Endothelial cell of hepatic sinusoid (primary cell): ENCODE results near the gene CYS1.
"Not testable (repeated sequence)": the region's sequence is repeated elsewhere in the genome, so short reads cannot be mapped to it uniquely, and the experiment has no call there.

Experiments
- in situ Hi-C: cut with HindIII; loops from 2 replicates; pipeline ENCODE4 v1.10.0; 2017; ENCODE audit warnings: low sequenced_read_pairs

Gene CYS1

DNA sequence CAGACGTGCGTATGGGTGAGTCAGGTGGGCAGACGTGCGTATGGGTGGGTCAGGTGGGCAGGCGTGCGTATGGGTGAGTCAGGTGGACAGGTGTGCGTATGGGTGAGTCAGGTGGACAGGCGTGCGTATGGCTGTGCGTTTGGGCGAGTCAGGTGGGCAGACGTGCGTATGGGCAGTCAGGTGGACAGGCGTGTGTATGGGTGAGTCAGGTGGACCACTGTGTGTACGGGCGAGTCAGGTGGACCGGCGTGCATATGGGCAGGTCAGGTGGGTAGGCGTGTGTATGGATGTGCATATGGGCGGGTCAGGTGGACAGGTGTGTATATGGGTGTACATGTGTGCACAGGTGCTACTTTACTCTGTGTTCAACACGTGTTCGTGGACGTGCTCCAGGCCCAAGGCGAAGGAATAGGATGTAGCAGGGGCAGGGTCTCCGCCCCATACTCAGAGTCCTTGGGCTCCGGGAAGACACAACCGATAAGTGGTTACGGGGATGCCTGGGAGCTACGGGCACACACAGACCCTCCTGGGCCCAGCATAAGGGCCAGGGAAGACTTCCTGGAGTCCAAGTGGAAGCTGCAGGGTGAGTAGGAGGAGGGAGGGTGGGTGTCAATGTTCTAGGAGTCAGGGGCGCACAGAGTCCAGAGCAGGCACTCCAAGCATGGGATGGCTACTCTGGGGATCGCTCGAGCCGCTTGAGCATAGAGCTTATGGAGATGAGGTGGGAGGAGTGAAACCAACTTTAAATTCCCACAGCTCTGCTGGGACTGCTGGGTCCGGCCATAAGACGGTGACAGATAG lies 64.0 kb downstream of the CYS1 start:
- in situ Hi-C loops, result no loop called here

DNA sequence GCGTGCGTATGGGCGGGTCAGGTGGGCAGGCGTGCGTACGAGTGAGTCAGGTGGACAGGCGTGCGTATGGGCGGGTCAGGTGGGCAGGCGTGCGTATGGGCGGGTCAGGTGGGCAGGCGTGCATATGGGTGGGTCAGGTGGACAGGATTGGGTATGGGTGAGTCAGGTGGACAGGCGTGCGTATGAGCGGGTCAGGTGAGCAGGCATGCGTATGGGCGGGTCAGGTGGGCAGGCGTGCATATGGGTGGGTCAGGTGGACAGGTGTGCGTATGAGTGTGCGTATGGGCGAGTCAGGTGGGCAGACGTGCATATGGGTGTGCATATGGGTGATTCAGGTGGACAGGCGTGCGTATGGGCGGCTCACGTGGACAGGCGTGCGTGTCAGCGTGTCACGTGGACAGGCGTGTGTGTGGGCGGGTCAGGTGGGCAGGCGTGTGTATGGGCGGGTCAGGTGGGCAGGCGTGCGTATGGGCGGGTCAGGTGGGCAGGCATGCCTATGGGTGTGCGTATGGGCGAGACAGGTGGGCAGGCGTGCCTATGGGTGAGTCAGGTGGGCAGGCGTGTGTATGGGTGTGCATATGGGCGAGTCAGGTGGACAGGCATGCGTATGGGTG lies 64.7 kb downstream of the CYS1 start:
- in situ Hi-C loops, result not testable (repeated sequence)

DNA sequence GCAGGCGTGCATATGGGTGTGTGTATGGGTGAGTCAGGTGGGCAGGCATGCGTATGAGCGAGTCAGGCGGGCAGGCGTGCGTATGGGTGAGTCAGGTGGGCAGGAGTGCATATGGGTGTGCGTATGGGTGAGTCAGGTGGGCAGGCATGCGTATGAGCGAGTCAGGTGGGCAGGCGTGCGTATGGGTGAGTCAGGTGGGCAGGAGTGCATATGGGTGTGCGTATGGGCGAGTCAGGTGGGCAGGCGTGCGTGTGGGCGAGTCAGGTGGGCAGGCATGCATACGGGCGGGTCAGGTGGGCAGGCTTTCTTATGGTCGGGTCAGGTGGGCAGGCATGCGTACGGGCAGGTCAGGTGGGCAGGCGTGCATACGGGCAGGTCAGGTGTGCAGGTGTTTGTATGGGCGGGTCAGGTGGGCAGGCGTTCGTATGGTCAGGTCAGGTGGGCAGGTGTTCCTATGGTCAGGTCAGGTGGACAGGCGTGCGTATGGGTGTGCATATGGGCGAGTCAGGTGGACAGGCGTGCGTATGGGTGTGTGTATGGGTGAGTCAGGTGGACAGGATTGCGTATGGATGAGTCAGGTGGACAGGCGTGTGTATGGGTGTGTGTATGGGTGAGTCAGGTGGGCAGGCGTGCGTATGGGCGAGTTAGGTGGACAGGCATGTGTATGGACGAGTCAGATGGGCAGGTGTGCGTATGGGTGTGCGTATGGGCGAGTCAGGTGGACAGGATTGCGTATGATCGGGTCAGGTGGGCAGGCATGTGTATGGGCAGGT lies 65.6 kb downstream of the CYS1 start:
- in situ Hi-C loops, result no loop called here

DNA sequence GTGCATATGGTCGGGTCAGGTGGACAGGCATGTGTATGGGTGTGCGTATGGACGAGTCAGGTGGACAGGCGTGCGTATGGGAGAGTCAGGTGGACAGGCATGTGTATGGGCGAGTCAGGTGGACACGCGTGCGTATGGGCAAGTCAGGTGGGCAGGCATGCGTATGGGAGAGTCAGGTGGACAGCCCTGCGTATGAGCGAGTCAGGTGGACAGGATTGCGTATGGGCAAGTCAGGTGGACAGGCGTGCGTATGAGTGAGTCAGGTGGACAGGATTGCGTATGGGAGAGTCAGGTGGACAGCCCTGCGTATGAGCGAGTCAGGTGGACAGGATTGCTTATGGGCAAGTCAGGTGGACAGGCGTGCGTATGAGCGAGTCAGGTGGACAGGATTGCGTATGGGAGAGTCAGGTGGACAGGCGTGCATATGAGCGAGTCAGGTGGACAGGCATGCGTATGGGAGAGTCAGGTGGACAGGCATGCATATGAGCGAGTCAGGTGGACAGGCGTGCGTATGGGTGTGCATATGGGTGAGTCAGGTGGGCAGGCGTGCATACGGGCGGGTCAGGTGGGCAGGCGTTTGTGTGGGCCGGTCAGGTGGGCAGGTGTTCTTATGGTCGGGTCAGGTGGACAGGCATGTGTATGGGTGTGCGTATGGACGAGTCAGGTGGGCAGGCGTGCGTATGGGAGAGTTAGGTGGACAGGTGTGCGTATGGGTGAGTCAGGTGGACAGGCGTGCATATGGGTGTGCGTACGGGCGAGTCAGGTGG lies 66.4 kb downstream of the CYS1 start:
- in situ Hi-C loops, result not testable (repeated sequence)

DNA sequence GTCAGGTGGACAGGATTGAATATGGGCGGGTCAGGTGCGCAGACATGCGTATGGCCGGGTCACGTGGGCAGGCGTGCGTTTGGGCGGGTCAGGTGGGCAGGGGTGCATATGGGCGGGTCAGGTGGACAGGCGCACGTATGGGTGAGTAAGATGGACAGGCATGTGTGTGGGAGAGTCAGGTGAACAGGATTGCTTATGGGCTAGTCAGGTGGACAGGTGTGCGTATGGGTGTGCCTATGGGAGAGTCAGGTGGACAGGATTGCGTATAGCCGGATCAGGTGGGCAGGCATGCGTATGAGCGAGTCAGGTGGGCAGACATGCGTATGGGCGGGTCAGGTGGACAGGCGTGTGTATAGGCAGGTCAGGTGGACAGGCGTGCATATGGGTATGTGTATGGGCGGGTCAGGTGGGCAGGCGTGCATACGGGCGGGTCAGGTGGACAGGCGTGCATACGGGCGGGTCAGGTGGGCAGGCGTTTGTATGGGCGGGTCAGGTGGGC lies 67.2 kb downstream of the CYS1 start:
- in situ Hi-C loops, result no loop called here

DNA sequence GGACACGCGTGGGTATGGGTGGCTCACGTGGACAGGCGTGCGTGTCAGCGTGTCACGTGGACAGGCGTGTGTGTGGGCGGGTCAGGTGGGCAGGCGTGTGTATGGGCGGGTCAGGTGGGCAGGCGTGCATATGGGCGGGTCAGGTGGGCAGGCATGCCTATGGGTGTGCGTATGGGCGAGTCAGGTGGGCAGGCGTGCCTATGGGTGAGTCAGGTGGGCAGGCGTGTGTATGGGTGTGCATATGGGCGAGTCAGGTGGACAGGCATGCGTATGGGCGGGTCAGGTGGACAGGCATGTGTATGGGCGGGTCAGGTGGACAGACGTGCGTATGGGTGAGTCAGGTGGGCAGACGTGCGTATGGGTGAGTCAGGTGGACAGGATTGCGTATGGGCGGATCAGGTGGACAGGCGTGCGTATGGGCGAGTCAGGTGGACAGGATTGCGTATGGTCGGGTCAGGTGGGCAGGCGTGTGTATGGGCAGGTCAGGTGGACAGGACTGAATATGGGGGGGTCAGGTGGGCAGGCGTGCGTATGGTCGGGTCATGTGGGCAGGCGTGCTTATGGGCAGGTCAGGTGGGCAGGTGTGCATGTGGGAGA lies 67.7 kb downstream of the CYS1 start:
- in situ Hi-C loops, result not testable (repeated sequence)

DNA sequence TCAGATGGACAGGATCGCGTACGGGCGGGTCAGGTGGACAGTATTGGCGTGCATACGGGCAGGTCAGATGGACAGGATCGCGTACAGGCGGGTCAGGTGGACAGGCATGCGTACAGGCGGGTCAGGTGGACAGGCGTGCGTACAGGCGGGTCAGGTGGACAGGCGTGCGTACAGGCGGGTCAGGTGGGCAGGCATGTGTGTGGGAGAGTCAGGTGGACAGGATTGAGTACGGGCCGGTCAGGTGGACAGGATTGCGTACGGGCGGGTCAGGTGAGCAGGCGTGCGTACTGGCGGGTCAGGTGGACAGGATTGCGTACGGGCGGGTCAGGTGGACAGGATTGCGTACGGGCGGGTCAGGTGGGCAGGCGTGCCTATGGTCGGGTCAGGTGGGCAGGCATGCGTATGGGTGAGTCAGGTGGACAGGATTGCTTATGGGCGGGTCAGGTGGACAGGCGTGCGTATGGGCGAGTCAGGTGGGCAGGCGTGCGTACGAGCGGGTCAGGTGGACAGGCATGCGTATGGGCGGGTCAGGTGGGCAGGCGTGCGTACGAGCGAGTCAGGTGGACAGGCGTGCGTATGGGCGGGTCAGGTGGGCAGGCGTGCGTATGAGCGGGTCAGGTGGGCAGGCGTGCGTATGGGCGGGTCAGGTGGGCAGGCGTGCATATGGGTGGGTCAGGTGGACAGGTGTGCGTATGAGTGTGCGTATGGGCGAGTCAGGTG lies 68.4 kb downstream of the CYS1 start:
- in situ Hi-C loops, result not testable (repeated sequence)

DNA sequence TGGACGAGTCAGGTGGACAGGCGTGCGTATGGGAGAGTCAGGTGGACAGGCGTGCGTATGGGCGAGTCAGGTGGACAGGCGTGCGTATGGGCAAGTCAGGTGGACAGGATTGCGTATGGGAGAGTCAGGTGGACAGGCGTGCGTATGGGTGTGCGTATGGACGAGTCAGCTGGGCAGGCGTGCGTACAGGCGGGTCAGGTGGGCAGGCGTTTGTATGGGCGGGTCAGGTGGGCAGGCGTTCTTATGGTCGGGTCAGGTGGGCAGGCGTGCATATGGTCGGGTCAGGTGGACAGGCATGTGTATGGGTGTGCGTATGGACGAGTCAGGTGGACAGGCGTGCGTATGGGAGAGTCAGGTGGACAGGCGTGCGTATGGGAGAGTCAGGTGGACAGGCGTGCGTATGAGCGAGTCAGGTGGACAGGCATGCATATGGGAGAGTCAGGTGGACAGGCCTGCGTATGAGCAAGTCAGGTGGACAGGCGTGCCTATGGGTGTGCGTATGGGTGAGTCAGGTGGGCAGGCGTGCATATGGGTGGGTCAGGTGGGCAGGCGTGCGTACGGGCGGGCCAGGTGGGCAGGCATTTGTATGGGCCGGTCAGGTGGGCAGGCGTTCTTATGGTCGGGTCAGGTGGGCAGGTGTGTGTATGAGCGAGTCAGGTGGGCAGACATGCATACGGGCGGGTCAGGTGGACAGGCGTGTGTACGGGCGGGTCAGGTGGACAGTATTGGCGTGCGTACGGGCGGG lies 69.2 kb downstream of the CYS1 start:
- in situ Hi-C loops, result not testable (repeated sequence)

DNA sequence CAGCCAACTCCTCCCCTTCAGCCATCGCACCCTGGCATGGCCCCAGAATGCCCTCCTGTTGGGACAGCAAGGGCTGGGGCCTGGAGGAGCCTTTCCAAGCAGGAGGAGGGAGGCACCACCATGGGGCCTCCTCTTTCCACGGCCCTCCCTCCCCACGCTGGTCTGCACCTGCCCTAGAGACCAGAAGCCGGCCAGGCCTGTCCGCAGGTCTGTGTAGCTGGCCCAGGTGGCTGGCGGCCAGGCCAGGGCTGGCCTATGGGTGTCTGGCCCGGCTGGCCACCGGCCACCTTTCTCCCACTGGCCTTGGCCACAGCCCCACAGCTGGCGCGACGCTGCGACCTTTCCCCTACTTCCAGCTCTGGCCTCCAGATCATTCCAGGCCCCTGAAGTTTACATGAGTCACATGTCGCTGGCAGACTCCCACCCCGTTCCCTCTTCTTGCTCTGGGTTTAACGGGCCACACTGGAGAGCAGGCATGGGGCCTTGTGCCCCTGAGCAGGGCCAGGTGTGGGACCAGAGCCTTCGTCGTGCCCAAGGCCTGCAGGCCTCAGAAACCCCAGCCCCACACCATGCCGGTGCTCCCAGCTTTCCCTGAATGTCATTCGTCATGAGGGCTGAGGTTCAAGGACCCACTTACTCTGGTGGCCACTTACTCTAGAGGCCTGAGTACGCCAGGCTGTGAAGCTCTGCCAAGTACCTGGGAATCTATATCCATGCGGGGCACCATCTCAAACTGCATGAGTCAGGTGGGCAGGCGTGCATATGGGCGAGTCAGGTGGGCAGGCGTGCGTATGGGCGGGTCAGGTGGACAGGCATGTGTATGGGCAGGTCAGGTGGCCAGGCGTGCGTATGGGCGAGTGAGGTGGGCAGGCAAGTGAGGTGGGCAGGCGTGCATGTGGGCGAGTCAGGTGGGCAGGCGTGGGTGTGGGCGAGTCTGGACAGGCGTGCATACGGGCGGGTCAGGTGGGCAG lies 70.1 kb downstream of the CYS1 start:
- in situ Hi-C loops, result no loop called here

DNA sequence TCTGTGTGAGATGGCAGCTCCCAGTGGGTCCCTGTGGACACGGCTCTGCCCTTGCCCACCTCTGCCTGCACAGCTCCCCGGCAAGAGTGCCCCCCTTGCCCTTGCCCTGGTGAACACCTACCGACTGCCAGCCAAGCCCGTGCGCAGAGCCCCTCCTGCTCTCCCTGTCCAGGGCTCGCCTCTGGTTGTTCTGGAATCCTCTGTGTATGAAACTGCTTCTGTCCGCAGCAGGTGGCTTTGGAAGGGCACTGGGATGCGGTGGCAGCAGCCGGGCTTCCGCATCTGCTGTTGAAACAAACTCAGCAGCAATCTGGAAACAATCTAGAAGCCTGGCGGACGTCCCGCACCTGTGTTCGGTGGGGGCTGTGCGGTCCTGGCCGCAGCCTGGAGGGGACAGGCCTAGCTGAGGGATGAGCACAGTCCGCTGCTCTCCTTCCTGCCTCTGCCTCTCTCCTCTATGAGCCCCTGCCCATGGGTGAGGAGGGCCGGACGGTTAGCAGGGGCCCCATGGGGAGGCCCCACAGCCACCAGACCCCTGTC lies 70.9 kb downstream of the CYS1 start:
- in situ Hi-C loops, result no loop called here

DNA sequence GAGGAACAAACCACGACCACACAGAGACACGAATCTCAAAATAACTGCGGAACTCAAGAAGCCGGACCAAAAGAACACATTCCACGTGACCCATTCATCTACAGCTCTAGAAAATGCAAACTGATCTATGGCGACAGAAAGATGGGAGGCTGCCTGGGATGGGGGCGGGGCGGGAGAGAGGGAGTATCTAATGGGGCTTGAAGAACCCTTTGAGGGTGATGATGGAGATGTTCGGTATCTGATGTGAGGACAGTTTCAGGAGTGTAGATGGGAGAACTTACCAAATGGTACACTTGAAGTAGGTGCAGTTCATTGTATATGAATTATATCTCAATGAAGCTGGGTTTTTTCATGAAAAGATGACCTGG lies 71.4 kb downstream of the CYS1 start:
- in situ Hi-C loops, result no loop called here

DNA sequence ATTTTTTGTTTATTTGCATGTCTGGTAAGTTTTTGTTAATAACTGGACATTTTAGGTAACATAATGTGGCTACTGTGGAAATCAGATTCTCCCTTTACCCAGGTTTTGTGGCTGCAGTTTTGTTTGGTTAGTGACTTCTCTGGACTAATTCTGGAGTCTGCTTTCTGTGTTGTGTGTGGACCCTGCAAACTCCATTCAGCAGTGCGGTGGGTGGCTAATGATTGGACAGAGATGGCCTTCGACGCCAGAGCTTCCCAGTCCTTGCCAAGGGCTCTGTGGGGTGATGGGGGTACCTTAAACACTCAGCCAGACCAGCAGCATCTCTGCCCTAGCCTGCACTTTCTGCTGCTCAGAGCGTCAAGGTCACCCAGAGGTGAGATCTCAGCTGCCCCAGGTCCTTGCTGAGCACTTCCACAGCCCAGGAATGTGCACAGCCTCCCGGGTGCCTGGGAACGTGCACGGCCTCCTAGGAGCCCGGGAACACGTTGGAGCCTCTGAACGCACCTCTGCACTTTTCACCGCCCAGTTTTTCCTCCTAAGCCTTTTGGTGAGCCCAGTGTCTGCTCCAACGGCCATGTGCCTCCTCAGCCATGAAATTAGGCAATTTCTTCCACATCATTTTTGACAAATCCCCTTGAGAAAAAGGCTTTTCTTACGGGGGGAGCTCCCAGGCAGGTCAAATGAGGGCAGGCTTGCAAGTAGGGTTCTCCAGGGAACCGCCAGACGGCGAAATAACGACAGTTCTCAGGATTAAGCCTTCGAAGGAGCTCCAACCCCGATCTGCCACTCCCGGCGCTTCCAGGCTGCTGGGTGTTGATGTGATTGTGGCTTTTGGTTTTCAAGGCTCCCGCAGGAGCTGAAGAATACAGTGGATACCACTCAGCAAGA lies 72.0 kb downstream of the CYS1 start:
- in situ Hi-C loops, result no loop called here

DNA sequence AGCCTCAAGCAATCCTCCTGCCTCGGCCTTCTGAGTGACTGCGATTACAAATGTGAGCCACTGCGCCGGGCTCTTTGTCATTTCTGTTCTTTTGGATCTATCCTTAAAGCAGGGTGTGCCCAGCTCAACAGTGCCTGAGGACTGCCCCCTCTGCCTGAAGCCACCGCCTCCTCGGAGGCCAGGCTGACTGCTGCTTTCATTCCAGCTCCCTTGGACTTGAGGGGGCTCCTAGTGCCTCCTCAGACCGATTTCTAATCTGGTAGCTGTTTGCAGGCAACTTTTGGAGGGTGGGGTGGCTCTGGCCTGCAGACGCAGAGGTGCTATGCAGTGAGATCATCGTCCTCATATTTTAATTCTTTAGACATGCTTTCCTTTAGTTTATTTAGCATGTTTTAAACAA lies 72.8 kb downstream of the CYS1 start:
- in situ Hi-C loops, result no loop called here
